GM12878 (cell line): ENCODE data around the gene OR1F1. TPM values are rescaled to one million over a fixed set of nuclear protein-coding genes. Genes with fewer than 3 reads are reported as not detected.

Experiments used
- BRCA1 ChIP-seq: IDR thresholded peaks from 2 replicates; pipeline ENCODE4 v1.6.1; 2011; ENCODE audit warnings: low read depth, low read length, improper control_type of control experiment
- CBX5 ChIP-seq: sonication (generic); IDR thresholded peaks from 2 replicates; pipeline ENCODE4 v1.6.1; 2016; ENCODE audit warnings: low read depth, moderate library complexity, mild to moderate bottlenecking, inconsistent platforms
- CHD1 ChIP-seq: IDR thresholded peaks from 2 replicates; pipeline ENCODE4 v1.6.1; 2012; ENCODE audit warnings: low read depth, low read length, improper control_type of control experiment
- EGR1 ChIP-seq, 2 experiments: IDR thresholded peaks; 1 replicate in 1 of 2; 2 replicates in 1 of 2; pipeline ENCODE4 v1.6.1; 2011 to 2012; ENCODE audit warnings: low read depth in 2 of 2, low read length in 2 of 2, borderline replicate concordance in 1 of 2, mild to moderate bottlenecking in 1 of 2, moderate library complexity in 1 of 2
- FOXK2 ChIP-seq: fragments of 450-650 bp; IDR thresholded peaks from 2 replicates; pipeline ENCODE4 v1.6.1; 2017; ENCODE audit warnings: mild to moderate bottlenecking, moderate library complexity
- GATAD2B ChIP-seq: fragments of 450-650 bp; conservative IDR thresholded peaks from 2 replicates; pipeline ENCODE4 v1.6.1; 2017; ENCODE audit warnings: low read depth, mild to moderate bottlenecking, moderate library complexity
- IRF4 ChIP-seq: IDR thresholded peaks from 2 replicates; pipeline ENCODE4 v1.6.1; 2011; ENCODE audit warnings: low read depth, low read length
- PAX8 ChIP-seq: fragments of 450-650 bp; IDR thresholded peaks from 2 replicates; pipeline ENCODE4 v1.6.1; 2017; ENCODE audit warnings: mild to moderate bottlenecking, moderate library complexity
- PML ChIP-seq: IDR thresholded peaks from 2 replicates; pipeline ENCODE4 v1.6.1; 2012; ENCODE audit warnings: low read length, inconsistent platforms
- POLR2A ChIP-seq: IDR thresholded peaks from 2 replicates; pipeline ENCODE4 v1.6.1; 2011; ENCODE audit warnings: low read depth, mild to moderate bottlenecking, low read length
- SMC3 ChIP-seq: IDR thresholded peaks from 2 replicates; pipeline ENCODE4 v1.6.1; 2011; ENCODE audit warnings: low read length, improper control_type of control experiment, borderline replicate concordance
- SREBF1 ChIP-seq: IDR thresholded peaks from 2 replicates; pipeline ENCODE4 v1.6.1; 2012; ENCODE audit warnings: mild to moderate bottlenecking, low read length
- ZNF217 ChIP-seq: fragments of 450-650 bp; IDR thresholded peaks from 2 replicates; pipeline ENCODE4 v1.6.1; 2017; ENCODE audit warnings: antibody characterized with exemption, mild to moderate bottlenecking
- polyA plus RNA-seq, 11 experiments: library from polyadenylated mRNA; depleted of rRNA in 4 of 11; unstranded in 6 of 11; stranded (reverse) in 5 of 11; fragments of >200 nt; fragmentation: Nextera tagmentation in 4 of 11; fragmentation: Illumina TruSeq in 1 of 11; extraction: Ambion mirVana in 4 of 11; extraction: Trizol in 1 of 11; gene quantifications; 1 replicate in 1 of 11; 2 replicates in 10 of 11; pipeline versions ENCODE4 v1.2.1 to v1.2.3, GENCODE V29; 2011 to 2016; ENCODE audit warnings: inconsistent platforms in 2 of 11, missing spikeins in 2 of 11, low read depth in 1 of 11
- total RNA-seq, 4 experiments: library from RNA; depleted of rRNA in 3 of 4; stranded (reverse); fragments of >200 nt in 3 of 4; fragmentation: Illumina TruSeq in 1 of 4; extraction: Trizol in 1 of 4; gene quantifications; 2 replicates each; pipeline versions ENCODE4 v1.2.1 to v1.2.3, GENCODE V29; 2013 to 2021
- TF ChIP-seq, protein P1 (sequence below): IDR thresholded peaks from 2 replicates; pipeline ENCODE4 v1.6.1; 2012; ENCODE audit warnings: improper control_type of control experiment, low read depth, low read length; ENCODE audit not compliant: insufficient replicate concordance
- TF ChIP-seq, protein P2 (sequence below): IDR thresholded peaks from 2 replicates; pipeline ENCODE4 v1.6.1; 2011; ENCODE audit warnings: low read depth, mild to moderate bottlenecking, low read length, moderate library complexity, borderline replicate concordance; ENCODE audit errors: extremely low read depth
- TF ChIP-seq, protein P3 (sequence below): fragments of 450-650 bp; formaldehyde crosslinking; IDR thresholded peaks from 2 replicates; pipeline ENCODE4 v1.4.0; 2022; ENCODE audit warnings: mild to moderate bottlenecking, moderate library complexity
- TF ChIP-seq, protein P4 (sequence below): fragments of 450-650 bp; IDR thresholded peaks from 2 replicates; pipeline ENCODE4 v1.6.1; 2017; ENCODE audit warnings: mild to moderate bottlenecking, moderate library complexity

The OR1F1 gene
- total and polyA plus RNA-seq, 10 of the 15 experiments (the other 5 are each of a cell fraction or from before 2014, with no cell fraction given), result 0.10 to 0.14 (median 0.12) TPM; not detected in 7

DNA sequence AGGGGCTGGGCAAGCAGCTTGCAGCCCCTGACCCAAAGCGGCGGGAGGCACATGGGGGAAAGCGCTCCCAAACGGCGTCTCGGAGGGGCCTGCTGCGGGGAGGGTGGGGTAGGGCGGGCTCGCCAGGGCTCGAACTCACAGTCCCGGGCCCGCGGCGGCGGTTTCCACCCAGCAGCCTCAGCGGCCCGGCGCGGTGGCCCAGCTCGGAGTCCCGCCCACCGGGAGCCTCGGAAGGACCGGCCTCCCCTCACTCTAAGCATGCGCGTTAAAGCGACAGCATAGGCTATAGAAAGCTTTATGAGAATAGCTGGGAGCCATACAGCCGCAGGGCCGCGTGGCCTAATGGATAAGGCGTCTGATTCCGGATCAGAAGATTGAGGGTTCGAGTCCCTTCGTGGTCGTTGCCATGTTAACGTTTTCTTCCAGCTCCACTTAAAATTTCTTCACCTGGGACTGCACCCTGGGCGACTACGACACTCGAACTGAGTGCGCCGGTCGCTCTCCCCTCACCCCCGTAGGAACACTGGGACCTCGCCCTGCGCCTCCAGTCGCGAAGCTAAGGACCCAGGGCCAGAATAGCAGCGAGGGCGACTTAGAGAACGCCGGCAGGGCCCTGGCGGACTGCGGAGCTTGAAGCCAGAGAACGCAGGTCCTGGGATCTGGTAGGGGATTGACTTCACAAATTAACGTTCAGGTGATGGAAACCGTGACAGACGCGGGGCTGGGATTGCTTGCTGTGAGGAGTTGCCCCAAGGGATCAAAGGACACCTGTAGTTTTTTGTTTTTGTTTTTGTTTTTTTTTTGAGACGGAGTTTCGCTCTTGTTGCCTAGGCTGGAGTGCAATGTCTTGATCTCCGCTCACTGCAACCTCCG is 37.4 kb upstream of the OR1F1 start (continued):
- TF ChIP-seq, protein P1, sequence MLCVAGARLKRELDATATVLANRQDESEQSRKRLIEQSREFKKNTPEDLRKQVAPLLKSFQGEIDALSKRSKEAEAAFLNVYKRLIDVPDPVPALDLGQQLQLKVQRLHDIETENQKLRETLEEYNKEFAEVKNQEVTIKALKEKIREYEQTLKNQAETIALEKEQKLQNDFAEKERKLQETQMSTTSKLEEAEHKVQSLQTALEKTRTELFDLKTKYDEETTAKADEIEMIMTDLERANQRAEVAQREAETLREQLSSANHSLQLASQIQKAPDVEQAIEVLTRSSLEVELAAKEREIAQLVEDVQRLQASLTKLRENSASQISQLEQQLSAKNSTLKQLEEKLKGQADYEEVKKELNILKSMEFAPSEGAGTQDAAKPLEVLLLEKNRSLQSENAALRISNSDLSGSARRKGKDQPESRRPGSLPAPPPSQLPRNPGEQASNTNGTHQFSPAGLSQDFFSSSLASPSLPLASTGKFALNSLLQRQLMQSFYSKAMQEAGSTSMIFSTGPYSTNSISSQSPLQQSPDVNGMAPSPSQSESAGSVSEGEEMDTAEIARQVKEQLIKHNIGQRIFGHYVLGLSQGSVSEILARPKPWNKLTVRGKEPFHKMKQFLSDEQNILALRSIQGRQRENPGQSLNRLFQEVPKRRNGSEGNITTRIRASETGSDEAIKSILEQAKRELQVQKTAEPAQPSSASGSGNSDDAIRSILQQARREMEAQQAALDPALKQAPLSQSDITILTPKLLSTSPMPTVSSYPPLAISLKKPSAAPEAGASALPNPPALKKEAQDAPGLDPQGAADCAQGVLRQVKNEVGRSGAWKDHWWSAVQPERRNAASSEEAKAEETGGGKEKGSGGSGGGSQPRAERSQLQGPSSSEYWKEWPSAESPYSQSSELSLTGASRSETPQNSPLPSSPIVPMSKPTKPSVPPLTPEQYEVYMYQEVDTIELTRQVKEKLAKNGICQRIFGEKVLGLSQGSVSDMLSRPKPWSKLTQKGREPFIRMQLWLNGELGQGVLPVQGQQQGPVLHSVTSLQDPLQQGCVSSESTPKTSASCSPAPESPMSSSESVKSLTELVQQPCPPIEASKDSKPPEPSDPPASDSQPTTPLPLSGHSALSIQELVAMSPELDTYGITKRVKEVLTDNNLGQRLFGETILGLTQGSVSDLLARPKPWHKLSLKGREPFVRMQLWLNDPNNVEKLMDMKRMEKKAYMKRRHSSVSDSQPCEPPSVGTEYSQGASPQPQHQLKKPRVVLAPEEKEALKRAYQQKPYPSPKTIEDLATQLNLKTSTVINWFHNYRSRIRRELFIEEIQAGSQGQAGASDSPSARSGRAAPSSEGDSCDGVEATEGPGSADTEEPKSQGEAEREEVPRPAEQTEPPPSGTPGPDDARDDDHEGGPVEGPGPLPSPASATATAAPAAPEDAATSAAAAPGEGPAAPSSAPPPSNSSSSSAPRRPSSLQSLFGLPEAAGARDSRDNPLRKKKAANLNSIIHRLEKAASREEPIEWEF, result no peak
- TF ChIP-seq, protein P2, sequence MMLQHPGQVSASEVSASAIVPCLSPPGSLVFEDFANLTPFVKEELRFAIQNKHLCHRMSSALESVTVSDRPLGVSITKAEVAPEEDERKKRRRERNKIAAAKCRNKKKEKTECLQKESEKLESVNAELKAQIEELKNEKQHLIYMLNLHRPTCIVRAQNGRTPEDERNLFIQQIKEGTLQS, result no peak
- TF ChIP-seq FOXK2, result no peak
- TF ChIP-seq, protein P3, sequence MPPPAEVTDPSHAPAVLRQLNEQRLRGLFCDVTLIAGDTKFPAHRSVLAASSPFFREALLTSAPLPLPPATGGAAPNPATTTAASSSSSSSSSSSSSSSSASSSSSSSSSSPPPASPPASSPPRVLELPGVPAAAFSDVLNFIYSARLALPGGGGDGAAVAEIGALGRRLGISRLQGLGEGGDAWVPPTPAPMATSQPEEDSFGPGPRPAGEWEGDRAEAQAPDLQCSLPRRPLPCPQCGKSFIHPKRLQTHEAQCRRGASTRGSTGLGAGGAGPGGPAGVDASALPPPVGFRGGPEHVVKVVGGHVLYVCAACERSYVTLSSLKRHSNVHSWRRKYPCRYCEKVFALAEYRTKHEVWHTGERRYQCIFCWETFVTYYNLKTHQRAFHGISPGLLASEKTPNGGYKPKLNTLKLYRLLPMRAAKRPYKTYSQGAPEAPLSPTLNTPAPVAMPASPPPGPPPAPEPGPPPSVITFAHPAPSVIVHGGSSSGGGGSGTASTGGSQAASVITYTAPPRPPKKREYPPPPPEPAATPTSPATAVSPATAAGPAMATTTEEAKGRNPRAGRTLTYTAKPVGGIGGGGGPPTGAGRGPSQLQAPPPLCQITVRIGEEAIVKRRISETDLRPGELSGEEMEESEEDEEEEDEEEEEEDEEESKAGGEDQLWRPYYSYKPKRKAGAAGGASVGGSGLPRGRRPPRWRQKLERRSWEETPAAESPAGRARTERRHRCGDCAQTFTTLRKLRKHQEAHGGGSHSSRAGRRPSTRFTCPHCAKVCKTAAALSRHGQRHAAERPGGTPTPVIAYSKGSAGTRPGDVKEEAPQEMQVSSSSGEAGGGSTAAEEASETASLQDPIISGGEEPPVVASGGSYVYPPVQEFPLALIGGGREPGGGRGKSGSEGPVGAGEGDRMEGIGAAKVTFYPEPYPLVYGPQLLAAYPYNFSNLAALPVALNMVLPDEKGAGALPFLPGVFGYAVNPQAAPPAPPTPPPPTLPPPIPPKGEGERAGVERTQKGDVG (CRISPR knock-in tag), result no peak
- no peak for TF ChIP-seq EGR1 (IDR thresholded peaks at IDR 0.05; ENCODE audit: borderline replicate concordance in 1 of 2, low read depth in 2 of 2, low read length in 2 of 2)
- TF ChIP-seq IRF4, result 0 out of 2 replicates have a peak, but pooled peaks have one; percentile 59
- TF ChIP-seq, protein P4, sequence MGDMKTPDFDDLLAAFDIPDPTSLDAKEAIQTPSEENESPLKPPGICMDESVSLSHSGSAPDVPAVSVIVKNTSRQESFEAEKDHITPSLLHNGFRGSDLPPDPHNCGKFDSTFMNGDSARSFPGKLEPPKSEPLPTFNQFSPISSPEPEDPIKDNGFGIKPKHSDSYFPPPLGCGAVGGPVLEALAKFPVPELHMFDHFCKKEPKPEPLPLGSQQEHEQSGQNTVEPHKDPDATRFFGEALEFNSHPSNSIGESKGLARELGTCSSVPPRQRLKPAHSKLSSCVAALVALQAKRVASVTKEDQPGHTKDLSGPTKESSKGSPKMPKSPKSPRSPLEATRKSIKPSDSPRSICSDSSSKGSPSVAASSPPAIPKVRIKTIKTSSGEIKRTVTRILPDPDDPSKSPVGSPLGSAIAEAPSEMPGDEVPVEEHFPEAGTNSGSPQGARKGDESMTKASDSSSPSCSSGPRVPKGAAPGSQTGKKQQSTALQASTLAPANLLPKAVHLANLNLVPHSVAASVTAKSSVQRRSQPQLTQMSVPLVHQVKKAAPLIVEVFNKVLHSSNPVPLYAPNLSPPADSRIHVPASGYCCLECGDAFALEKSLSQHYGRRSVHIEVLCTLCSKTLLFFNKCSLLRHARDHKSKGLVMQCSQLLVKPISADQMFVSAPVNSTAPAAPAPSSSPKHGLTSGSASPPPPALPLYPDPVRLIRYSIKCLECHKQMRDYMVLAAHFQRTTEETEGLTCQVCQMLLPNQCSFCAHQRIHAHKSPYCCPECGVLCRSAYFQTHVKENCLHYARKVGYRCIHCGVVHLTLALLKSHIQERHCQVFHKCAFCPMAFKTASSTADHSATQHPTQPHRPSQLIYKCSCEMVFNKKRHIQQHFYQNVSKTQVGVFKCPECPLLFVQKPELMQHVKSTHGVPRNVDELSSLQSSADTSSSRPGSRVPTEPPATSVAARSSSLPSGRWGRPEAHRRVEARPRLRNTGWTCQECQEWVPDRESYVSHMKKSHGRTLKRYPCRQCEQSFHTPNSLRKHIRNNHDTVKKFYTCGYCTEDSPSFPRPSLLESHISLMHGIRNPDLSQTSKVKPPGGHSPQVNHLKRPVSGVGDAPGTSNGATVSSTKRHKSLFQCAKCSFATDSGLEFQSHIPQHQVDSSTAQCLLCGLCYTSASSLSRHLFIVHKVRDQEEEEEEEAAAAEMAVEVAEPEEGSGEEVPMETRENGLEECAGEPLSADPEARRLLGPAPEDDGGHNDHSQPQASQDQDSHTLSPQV, result no peak
- no peak for TF ChIP-seq CHD1
- TF ChIP-seq SMC3, result no peak
- no peak for TF ChIP-seq POLR2A
- no peak for TF ChIP-seq PAX8
- peak; percentile 67; the same call in 1 of the 2 replicates for TF ChIP-seq GATAD2B
- TF ChIP-seq BRCA1, result no peak
- peak; percentile 63; the same call in 1 of the 2 replicates for TF ChIP-seq ZNF217
- TF ChIP-seq SREBF1, result no peak
- no peak for TF ChIP-seq CBX5
- TF ChIP-seq PML, result no peak
